Transverse colon (tissue), 4 donors: ENCODE measurements around the gene TPD52L2. TPM values are rescaled to one million over a fixed set of nuclear protein-coding genes. Genes with fewer than 3 reads are reported as not detected.
A peak's percentile ranks its signal among the peaks of the same experiment; 100 is the strongest.
"Not testable (repeated sequence)": the region's sequence is repeated elsewhere in the genome, so short reads cannot be mapped to it uniquely, and the experiment has no call there.

Experiments used
- DNase-seq: peaks from one replicate; pipeline ENCODE4 v3.0.0-alpha.2; 2019
- H3K27ac ChIP-seq, 4 donors: fragments of 200-600 bp; sonication (generic); 2 replicates each; pipeline ENCODE4 v1.5.1; 2016 to 2018; ENCODE audit warnings: inconsistent platforms in 4 of 4
- H3K27me3 ChIP-seq: fragments of 200-600 bp; sonication (generic); 2 replicates; pipeline ENCODE4 v1.5.1; 2017; ENCODE audit warnings: inconsistent platforms
- H3K36me3 ChIP-seq, 4 donors: fragments of 200-600 bp; sonication (generic); 2 replicates each; pipeline ENCODE4 v1.5.1; 2017 to 2019; ENCODE audit warnings: inconsistent platforms in 4 of 4
- H3K4me1 ChIP-seq, 4 donors: fragments of 200-600 bp; sonication (generic); 2 replicates each; pipeline ENCODE4 v1.5.1; 2017 to 2020; ENCODE audit warnings: inconsistent platforms in 4 of 4
- H3K4me3 ChIP-seq, 4 donors: fragments of 200-600 bp; sonication (generic); 1 replicate in 1 of 4; 2 replicates in 3 of 4; pipeline versions ENCODE4 v1.5.1 to v1.6.1; 2017 to 2019; ENCODE audit warnings: inconsistent platforms in 4 of 4
- H3K9me3 ChIP-seq, 2 donors: fragments of 200-600 bp; sonication (generic); 2 replicates each; pipeline ENCODE4 v1.5.1; 2017 to 2019; ENCODE audit warnings: inconsistent platforms in 2 of 2
- EP300 ChIP-seq: sonication (generic); formaldehyde crosslinking; IDR thresholded peaks from one replicate; pipeline ENCODE4 v1.6.1; 2017; ENCODE audit warnings: antibody characterized with exemption, low read depth
- POLR2A ChIP-seq: fragments of 450-650 bp; IDR thresholded peaks from one replicate; pipeline ENCODE4 v1.6.1; 2016; ENCODE audit warnings: antibody characterized with exemption, mild to moderate bottlenecking, moderate library complexity
- POLR2AphosphoS5 ChIP-seq, 3 donors: sonication (generic); formaldehyde crosslinking; IDR thresholded peaks; one replicate each; pipeline ENCODE4 v1.6.1; 2016; ENCODE audit warnings: antibody characterized with exemption in 3 of 3
- WGBS, 2 donors: methylation state at CpG; one replicate each; pipeline ENCODE4 v1.1.5; 2018; ENCODE audit warnings: low coverage in 1 of 2; 5-methylcytosine and 5-hydroxymethylcytosine counted together
- in situ Hi-C, 4 donors: fragments of 200-750 bp; cut with MboI; loops; one replicate each; pipeline versions ENCODE4 v1.15.0 to v1.15.1; 2017; ENCODE audit warnings: low sequenced_read_pairs in 3 of 4, low pct_ligation_motif_present in 1 of 4, low pct_unique_long_range_greater_than_20kb in 1 of 4
- intact Hi-C: fragments of 100-400 bp; cut with DNase I; formaldehyde crosslinking; loops from one replicate; pipeline ENCODE4 v1.15.1; 2023; ENCODE audit warnings: low total_unique reads
- total RNA-seq, 4 donors: library from RNA; depleted of rRNA; stranded (reverse); fragments of >200 nt; gene quantifications; one replicate each; pipeline ENCODE4 v1.1.0, GENCODE V29; 2016
- TF ChIP-seq, protein P1 (sequence below), 5 experiments: fragments of 200-600 bp in 3 of 5; fragments of 450-650 bp in 2 of 5; sonication (generic) in 3 of 5; IDR thresholded peaks; 1 replicate in 2 of 5; 2 replicates in 3 of 5; pipeline ENCODE4 v1.5.1; 2016 to 2017; ENCODE audit warnings: antibody characterized with exemption in 5 of 5, inconsistent platforms in 3 of 5, mild to moderate bottlenecking in 2 of 5, moderate library complexity in 1 of 5

TPD52L2 gene
- total RNA-seq, 4 donors from 2014 or later = 40.8 to 67.0 (median 62.6) TPM

DNA sequence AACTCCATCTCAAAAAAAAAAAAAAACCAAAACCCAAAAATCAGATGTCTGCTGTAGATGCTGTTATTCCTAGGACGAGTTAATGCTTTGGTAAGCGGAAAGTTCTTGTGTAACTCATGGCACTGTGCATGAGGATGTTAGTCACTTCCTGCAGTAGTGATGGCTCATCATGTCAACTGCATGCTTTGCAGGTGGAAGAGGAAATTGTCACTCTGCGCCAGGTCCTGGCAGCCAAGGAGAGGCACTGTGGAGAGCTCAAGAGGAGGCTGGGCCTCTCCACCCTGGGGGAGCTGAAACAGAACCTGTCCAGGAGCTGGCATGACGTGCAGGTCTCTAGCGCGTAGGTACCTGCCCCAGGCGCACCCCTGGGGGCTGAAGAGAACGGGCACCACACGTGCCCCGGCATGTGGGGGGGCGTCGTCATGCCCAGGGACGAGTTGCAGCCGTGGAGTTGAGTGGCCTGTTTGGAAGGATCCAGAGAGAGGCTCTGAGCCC lies 8.5 kb downstream of the TPD52L2 start:
- no peak overlapping the region for H3K4me3 ChIP-seq
- H3K27me3 ChIP-seq = no peaks in the 10 kb centered on the region
- DNase-seq = peak; percentile 36
- TF ChIP-seq, protein P1, sequence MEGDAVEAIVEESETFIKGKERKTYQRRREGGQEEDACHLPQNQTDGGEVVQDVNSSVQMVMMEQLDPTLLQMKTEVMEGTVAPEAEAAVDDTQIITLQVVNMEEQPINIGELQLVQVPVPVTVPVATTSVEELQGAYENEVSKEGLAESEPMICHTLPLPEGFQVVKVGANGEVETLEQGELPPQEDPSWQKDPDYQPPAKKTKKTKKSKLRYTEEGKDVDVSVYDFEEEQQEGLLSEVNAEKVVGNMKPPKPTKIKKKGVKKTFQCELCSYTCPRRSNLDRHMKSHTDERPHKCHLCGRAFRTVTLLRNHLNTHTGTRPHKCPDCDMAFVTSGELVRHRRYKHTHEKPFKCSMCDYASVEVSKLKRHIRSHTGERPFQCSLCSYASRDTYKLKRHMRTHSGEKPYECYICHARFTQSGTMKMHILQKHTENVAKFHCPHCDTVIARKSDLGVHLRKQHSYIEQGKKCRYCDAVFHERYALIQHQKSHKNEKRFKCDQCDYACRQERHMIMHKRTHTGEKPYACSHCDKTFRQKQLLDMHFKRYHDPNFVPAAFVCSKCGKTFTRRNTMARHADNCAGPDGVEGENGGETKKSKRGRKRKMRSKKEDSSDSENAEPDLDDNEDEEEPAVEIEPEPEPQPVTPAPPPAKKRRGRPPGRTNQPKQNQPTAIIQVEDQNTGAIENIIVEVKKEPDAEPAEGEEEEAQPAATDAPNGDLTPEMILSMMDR (IDR thresholded peaks at IDR 0.05) = no peak
- TF ChIP-seq POLR2AphosphoS5 (IDR thresholded peaks at IDR 0.05) = peak; percentile 60 to 77 (median 64)
- peak; percentile 23 for TF ChIP-seq POLR2A
- TF ChIP-seq EP300 = peak; percentile 44
- H3K27ac ChIP-seq = peak overlapping the region; percentile 36 to 56 (median 41)
- H3K4me1 ChIP-seq = no peaks in the 10 kb centered on the region
- intact Hi-C loops (no loop called here), in situ Hi-C loops (no loop called here)
- WGBS, 2 donors = 92 to 100% methylated on average over 1 to 14 of the region's 14 CpGs
- H3K9me3 ChIP-seq = no peaks in the 10 kb centered on the region
- peaks cover 0 to 67% (median 32%) of the 10 kb centered on the region in 4 donors for H3K36me3 ChIP-seq

DNA sequence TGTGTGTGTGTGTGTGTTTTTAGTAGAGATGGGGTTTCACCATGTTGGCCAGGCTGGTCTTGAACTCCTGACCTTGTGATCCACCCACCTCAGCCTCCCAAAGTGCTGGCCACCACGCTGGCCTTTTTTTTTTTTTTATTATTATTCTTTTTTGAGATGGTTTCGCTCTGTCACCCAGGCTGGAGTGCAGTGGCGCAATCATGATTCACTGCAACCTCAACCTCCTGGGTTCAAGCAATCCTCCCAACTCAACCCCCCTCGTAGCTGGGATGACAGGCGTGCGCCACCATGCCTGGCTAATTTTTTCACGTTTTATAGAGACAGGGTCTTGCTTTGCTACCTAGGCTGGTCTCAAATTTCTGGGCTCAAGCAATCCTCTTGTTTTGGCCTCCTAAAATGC lies 9.2 kb downstream of the TPD52L2 start:
- H3K4me1 ChIP-seq, in situ Hi-C loops, DNase-seq, H3K4me3 ChIP-seq, H3K9me3 ChIP-seq, H3K27me3 ChIP-seq, intact Hi-C loops: not testable (repeated sequence)
- peaks cover 0 to 61% (median 29%) of the 10 kb centered on the region in 4 donors for H3K36me3 ChIP-seq
- peak overlapping the region in 2 of 4 donors; percentile 40 to 42 for H3K27ac ChIP-seq
- WGBS, 2 donors = 92 to 95% methylated on average over 4 to 7 of the region's 7 CpGs

GRCh38 chr20:63876489-63877036 lies 11.5 kb downstream of the TPD52L2 start:
- H3K4me3 ChIP-seq = no peak overlapping the region
- in situ Hi-C loops (no loop called here), intact Hi-C loops (no loop called here)
- H3K4me1 ChIP-seq = no peaks in the 10 kb centered on the region
- WGBS, 2 donors = 90 to 91% methylated on average over 3 to 19 of the region's 19 CpGs
- peaks cover 0 to 40% (median 19%) of the 10 kb centered on the region in 4 donors for H3K36me3 ChIP-seq
- H3K27ac ChIP-seq = no peak overlapping the region
- no peaks in the 10 kb centered on the region for H3K9me3 ChIP-seq
- no peak for TF ChIP-seq POLR2A
- TF ChIP-seq, protein P1 (IDR thresholded peaks at IDR 0.05) = no peak
- TF ChIP-seq POLR2AphosphoS5 (IDR thresholded peaks at IDR 0.05) = no peak
- TF ChIP-seq EP300 = no peak
- no peaks in the 10 kb centered on the region for H3K27me3 ChIP-seq
- no peak for DNase-seq

DNA sequence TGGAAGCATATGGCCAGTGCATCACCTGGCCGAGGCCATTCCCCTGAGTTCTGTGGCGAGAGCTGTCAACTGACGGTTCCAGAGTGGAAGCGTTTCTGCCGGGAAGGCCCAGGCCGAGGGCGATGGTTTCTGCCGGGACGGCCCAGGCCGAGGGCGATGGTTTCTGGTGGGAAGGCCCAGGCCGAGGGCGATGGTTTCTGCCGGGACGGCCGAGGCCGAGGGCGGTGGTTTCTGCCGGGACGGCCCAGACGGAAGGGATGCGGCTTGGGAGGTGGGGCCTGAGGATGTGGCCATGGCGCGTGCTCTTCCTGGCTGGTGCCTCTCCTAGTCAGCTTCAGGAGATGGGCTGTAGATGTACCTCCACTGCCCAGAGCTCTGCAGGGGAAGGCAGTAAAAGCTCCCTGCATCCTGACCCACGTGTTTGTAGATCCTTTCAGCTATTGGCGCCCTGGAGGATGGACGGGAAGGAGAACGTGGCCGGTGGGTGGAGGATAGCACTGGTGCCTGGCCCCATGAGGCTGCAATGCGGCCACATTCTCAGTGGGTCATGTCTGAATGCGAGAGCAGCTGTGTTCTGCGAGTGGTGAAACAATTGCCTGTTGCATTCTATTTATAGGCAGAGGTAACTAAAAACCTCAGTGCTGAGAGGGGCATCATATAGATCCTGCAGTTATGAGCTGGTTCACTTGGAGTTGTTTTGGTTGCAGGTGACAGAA lies 12.8 kb downstream of the TPD52L2 start:
- in situ Hi-C loops (no loop called here), intact Hi-C loops (no loop called here)
- DNase-seq = no peak
- H3K36me3 ChIP-seq = peaks cover 0 to 40% (median 16%) of the 10 kb centered on the region in 4 donors
- no peak for TF ChIP-seq EP300
- TF ChIP-seq POLR2A = no peak
- no peak for TF ChIP-seq POLR2AphosphoS5 (IDR thresholded peaks at IDR 0.05)
- TF ChIP-seq, protein P1 (IDR thresholded peaks at IDR 0.05) = no peak
- no peak overlapping the region for H3K4me3 ChIP-seq
- H3K27me3 ChIP-seq = no peaks in the 10 kb centered on the region
- no peaks in the 10 kb centered on the region for H3K4me1 ChIP-seq
- 93 to 94% methylated on average over 19 to 27 of the region's 32 CpGs for WGBS, 2 donors
- no peaks in the 10 kb centered on the region for H3K9me3 ChIP-seq
- H3K27ac ChIP-seq = no peak overlapping the region
